SK-N-SH (cell line): Measurements from ENCODE around the gene COPS9. TPM values are rescaled to one million over a fixed set of nuclear protein-coding genes. Genes with fewer than 3 reads are reported as not detected.

Experiments used
- CTCF ChIA-PET: fragments of 300-600, 350-600 bp; formaldehyde crosslinking; extraction: SDS; loops from one replicate; lab custom pipeline; 2021; lab: Yijun Ruan, JAX
- POLR2A ChIA-PET: fragments of 350-600 bp; sonication (Branson Sonifier 250); formaldehyde crosslinking; extraction: SDS; loops from one replicate; lab custom pipeline; 2020; ENCODE audit warnings: antibody characterized with exemption, inconsistent platforms; lab: Yijun Ruan, JAX
- DNase-seq: peaks from one replicate; pipeline ENCODE4 v3.0.0; 2012
- H2AFZ ChIP-seq: fragments of 200-600 bp; sonication (generic); 2 replicates; pipeline ENCODE4 v1.8.1; 2016; ENCODE audit warnings: antibody characterized with exemption, mild to moderate bottlenecking, low read depth
- H3F3A ChIP-seq: fragments of 200-600 bp; sonication (generic); replicated peaks from 2 replicates; pipeline ENCODE3; 2016; ENCODE audit warnings: antibody characterized with exemption, mild to moderate bottlenecking; ENCODE audit not compliant: insufficient read depth
- H3K27ac ChIP-seq, 2 experiments: fragments of 200-500 bp in 1 of 2; fragments of 200-600 bp in 1 of 2; sonication (Bioruptor generic) in 1 of 2; sonication (generic), shearing (Covaris generic) in 1 of 2; 2 replicates each; pipeline versions ENCODE4 v1.5.1 to v1.6.1; 2014 to 2016; ENCODE audit warnings: low read depth in 2 of 2, inconsistent platforms in 1 of 2, low read length in 1 of 2, mild to moderate bottlenecking in 1 of 2, mixed read lengths in 1 of 2
- H3K27me3 ChIP-seq: fragments of 200-600 bp; sonication (generic), shearing (Covaris generic); 2 replicates; pipeline ENCODE4 v1.6.1; 2016; ENCODE audit warnings: mixed run types; ENCODE audit not compliant: insufficient read depth
- H3K36me3 ChIP-seq, 2 experiments: fragments of 200-500 bp in 1 of 2; fragments of 200-600 bp in 1 of 2; sonication (Bioruptor generic) in 1 of 2; sonication (generic) in 1 of 2; replicated peaks in 1 of 2; 2 replicates each; pipeline versions ENCODE3 to v1.5.1; 2014 to 2016; ENCODE audit warnings: low read length in 1 of 2, mild to moderate bottlenecking in 1 of 2; ENCODE audit not compliant: insufficient read depth in 2 of 2, control insufficient read depth in 1 of 2
- H3K4me1 ChIP-seq, 2 experiments: fragments of 200-500 bp in 1 of 2; fragments of 200-600 bp in 1 of 2; sonication (Bioruptor generic) in 1 of 2; sonication (generic), shearing (Covaris generic) in 1 of 2; 2 replicates each; pipeline versions ENCODE4 v1.5.1 to v1.6.1; 2014 to 2016; ENCODE audit warnings: low read depth in 1 of 2, low read length in 1 of 2, mixed run types in 1 of 2; ENCODE audit not compliant: insufficient read depth in 2 of 2, control insufficient read depth in 1 of 2
- H3K4me2 ChIP-seq: fragments of 200-600 bp; sonication (generic), shearing (Covaris generic); 2 replicates; pipeline ENCODE4 v1.6.1; 2017; ENCODE audit warnings: mixed run types
- H3K4me3 ChIP-seq, 2 experiments: fragments of 200-500 bp in 1 of 2; fragments of 200-600 bp in 1 of 2; sonication (Bioruptor generic) in 1 of 2; sonication (generic), shearing (Covaris generic) in 1 of 2; 2 replicates each; pipeline versions ENCODE4 v1.5.1 to v1.8.1; 2014 to 2016; ENCODE audit warnings: low read depth in 2 of 2, inconsistent platforms in 1 of 2, low read length in 1 of 2, mild to moderate bottlenecking in 1 of 2, mixed read lengths in 1 of 2, moderate library complexity in 1 of 2
- H3K79me2 ChIP-seq: fragments of 200-600 bp; sonication (generic); 2 replicates; pipeline ENCODE4 v1.8.1; 2017; ENCODE audit warnings: mild to moderate bottlenecking; ENCODE audit not compliant: insufficient read depth
- H3K9ac ChIP-seq: fragments of 200-600 bp; sonication (generic); 2 replicates; pipeline ENCODE4 v1.6.1; 2017; ENCODE audit warnings: mixed run types
- H3K9me2 ChIP-seq: fragments of 200-600 bp; sonication (generic); 2 replicates; pipeline ENCODE4 v1.6.1; 2017; ENCODE audit warnings: mixed run types
- H3K9me3 ChIP-seq: fragments of 200-600 bp; sonication (generic); 2 replicates; pipeline ENCODE4 v1.6.1; 2017; ENCODE audit warnings: mixed run types, mild to moderate bottlenecking, moderate library complexity
- H4K20me1 ChIP-seq: fragments of 200-600 bp; sonication (generic); 2 replicates; pipeline ENCODE4 v1.6.1; 2017; ENCODE audit warnings: mild to moderate bottlenecking, mixed run types; ENCODE audit not compliant: insufficient read depth
- EP300 ChIP-seq, 2 experiments: IDR thresholded peaks; 2 replicates each; pipeline versions ENCODE4 v1.4.0 to v1.6.1; 2012; ENCODE audit warnings: borderline replicate concordance in 1 of 2, low read depth in 1 of 2, low read length in 1 of 2
- FOSL2 ChIP-seq: IDR thresholded peaks from 2 replicates; pipeline ENCODE4 v1.4.0; 2012; ENCODE audit warnings: low read depth, mild to moderate bottlenecking, moderate library complexity, borderline replicate concordance
- GATA2 ChIP-seq: sonication (generic); formaldehyde crosslinking; IDR thresholded peaks from 2 replicates; pipeline ENCODE4 v1.5.0; 2020; ENCODE audit warnings: mild to moderate bottlenecking, missing genetic modification reagents
- IRF3 ChIP-seq: fragments of 150-350 bp; IDR thresholded peaks from 2 replicates; pipeline ENCODE4 v1.6.1; 2016; ENCODE audit warnings: mild to moderate bottlenecking, low read depth, low read length
- JUND ChIP-seq: IDR thresholded peaks from 2 replicates; pipeline ENCODE4 v1.4.0; 2012
- PBX3 ChIP-seq: IDR thresholded peaks from 2 replicates; pipeline ENCODE4; 2012
- RAD21 ChIP-seq: IDR thresholded peaks from 2 replicates; pipeline ENCODE4 v1.6.1; 2012; ENCODE audit warnings: mild to moderate bottlenecking, low read length
- RCOR1 ChIP-seq: fragments of 150-350 bp; IDR thresholded peaks from 2 replicates; pipeline ENCODE4 v1.6.1; 2017; ENCODE audit warnings: antibody characterized with exemption, low read length
- RXRA ChIP-seq: IDR thresholded peaks from 2 replicates; pipeline ENCODE4 v1.4.0; 2012; ENCODE audit warnings: low read depth, mild to moderate bottlenecking, borderline replicate concordance
- TCF12 ChIP-seq: IDR thresholded peaks from 2 replicates; pipeline ENCODE4 v1.4.0; 2012
- YY1 ChIP-seq: IDR thresholded peaks from 2 replicates; pipeline ENCODE4 v1.4.0; 2012; ENCODE audit warnings: low read depth, mild to moderate bottlenecking
- WGBS: methylation state at CpG from one replicate; pipeline ENCODE4 v1.1.6; 2017; ENCODE audit warnings: low lambda C conversion rate; 5-methylcytosine and 5-hydroxymethylcytosine counted together
- polyA plus RNA-seq, 3 experiments: library from polyadenylated mRNA; depleted of rRNA; stranded (reverse); fragments of >200 nt; gene quantifications; 2 replicates each; pipeline ENCODE4 v1.2.3, GENCODE V29; 2012

COPS9 gene
- polyA plus RNA-seq, 1 of the 3 experiments (the other 2 are of a cell fraction), result 717 TPM

GRCh38 chr2:240167588-240167880, 31.4 kb upstream of the COPS9 start:
- POLR2A ChIA-PET, result no interaction called here
- no peaks in the 10 kb centered on the region for H3K36me3 ChIP-seq
- H3K79me2 ChIP-seq, result no peaks in the 10 kb centered on the region
- no peaks in the 10 kb centered on the region; a peak in 1 of 4 replicates for H3K4me1 ChIP-seq
- DNase-seq, result no peak
- H3F3A ChIP-seq, result no peaks in the 10 kb centered on the region
- H3K27ac ChIP-seq, result no peak overlapping the region
- no peak overlapping the region for H3K9ac ChIP-seq
- H3K4me2 ChIP-seq, result no peak overlapping the region
- no peaks in the 10 kb centered on the region for H4K20me1 ChIP-seq
- 63% methylated on average over 5 of the region's 9 CpGs for WGBS
- H3K4me3 ChIP-seq, result no peak overlapping the region
- no peaks in the 10 kb centered on the region for H3K9me2 ChIP-seq
- CTCF ChIA-PET, result interaction anchor here (0.7 kb wide), 1 partner anchor 24 kb away, joined by 3 read pairs; no protein-coding TSS in a partner anchor
- H3K27me3 ChIP-seq, result no peaks in the 10 kb centered on the region
- TF ChIP-seq TCF12 (no peak), YY1 (no peak), RXRA (no peak), RCOR1 (no peak), PBX3 (no peak)
- H2AFZ ChIP-seq, result no peak overlapping the region
- no peaks in the 10 kb centered on the region for H3K9me3 ChIP-seq

GRCh38 chr2:240166761-240167587, 30.9 kb upstream of the COPS9 start:
- Histone ChIP-seq H3K27me3 (no peaks in the 10 kb centered on the region), H3K9me3 (no peaks in the 10 kb centered on the region), H3K79me2 (no peaks in the 10 kb centered on the region), H3K9ac (no peak overlapping the region), H3K27ac (no peak overlapping the region)
- WGBS, result 18% methylated on average over 5 of the region's 21 CpGs
- TF ChIP-seq JUND, result no peak
- no peak for TF ChIP-seq FOSL2
- TF ChIP-seq YY1, result no peak
- TF ChIP-seq GATA2, result no peak
- no peak for TF ChIP-seq RXRA
- no peak for TF ChIP-seq RAD21
- no peak for TF ChIP-seq EP300 (IDR thresholded peaks at IDR 0.05; ENCODE audit: borderline replicate concordance in 1 of 2, low read depth in 1 of 2, low read length in 1 of 2)
- TF ChIP-seq IRF3, result no peak
- TF ChIP-seq, all 33 proteins: peak for 0
- H3K36me3 ChIP-seq, result no peaks in the 10 kb centered on the region
- H3K4me2 ChIP-seq, result no peak overlapping the region
- no peaks in the 10 kb centered on the region for H3F3A ChIP-seq
- no peak for DNase-seq
- no peak overlapping the region for H2AFZ ChIP-seq
- H3K9me2 ChIP-seq, result no peaks in the 10 kb centered on the region
- CTCF ChIA-PET, result interaction anchor here (0.7 kb wide), 1 partner anchor 23 kb away, joined by 3 read pairs; no protein-coding TSS in a partner anchor
- H4K20me1 ChIP-seq, result no peaks in the 10 kb centered on the region
- H3K4me3 ChIP-seq, result no peak overlapping the region
- H3K4me1 ChIP-seq, result no peaks in the 10 kb centered on the region; a peak in 1 of 4 replicates
- POLR2A ChIA-PET, result no interaction called here
